GM23248 (cell line): Measurements from ENCODE around the gene ANHX.

Experiments used
- EZH2 ChIP-seq: fragments of 200-600 bp; sonication (generic); IDR thresholded peaks from 2 replicates; pipeline ENCODE4 v1.6.1; 2018; ENCODE audit warnings: antibody characterized with exemption, mild to moderate bottlenecking; ENCODE audit not compliant: insufficient read depth, poor library complexity, severe bottlenecking
- EZH2phosphoT487 ChIP-seq: fragments of 200-600 bp; sonication (generic); IDR thresholded peaks from 2 replicates; pipeline ENCODE4 v1.6.1; 2018; ENCODE audit warnings: antibody characterized with exemption, moderate library complexity, mild to moderate bottlenecking, low read depth; ENCODE audit not compliant: insufficient read depth

DNA sequence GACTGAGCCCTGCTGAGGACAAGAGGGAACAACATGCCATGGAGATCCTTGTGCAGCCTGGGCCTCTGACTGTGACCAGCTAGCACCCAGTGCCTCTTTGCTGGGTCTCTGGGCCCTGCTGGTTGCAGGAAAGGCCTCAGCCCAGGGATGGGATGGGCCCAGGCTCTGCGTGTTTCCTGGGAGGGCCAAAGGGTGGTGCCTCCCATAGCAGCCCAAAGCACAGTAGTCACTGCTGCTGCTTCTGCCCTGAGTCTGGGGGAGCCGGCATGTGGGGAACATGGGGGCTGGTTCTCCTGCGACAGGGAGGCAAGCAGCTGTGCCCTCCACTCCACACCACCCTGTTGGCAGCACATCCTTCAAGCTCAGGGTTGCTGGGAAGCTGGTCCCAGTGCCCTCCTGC is 18.5 kb downstream of the ANHX start:
- TF ChIP-seq EZH2phosphoT487 (no peak), EZH2 (no peak)
